8988T (cell line): ENCODE measurements around the gene DPM2.

Experiments used
- DNase-seq: peaks from one replicate; pipeline ENCODE4 v3.0.0; 2011

The DPM2 gene

DNA sequence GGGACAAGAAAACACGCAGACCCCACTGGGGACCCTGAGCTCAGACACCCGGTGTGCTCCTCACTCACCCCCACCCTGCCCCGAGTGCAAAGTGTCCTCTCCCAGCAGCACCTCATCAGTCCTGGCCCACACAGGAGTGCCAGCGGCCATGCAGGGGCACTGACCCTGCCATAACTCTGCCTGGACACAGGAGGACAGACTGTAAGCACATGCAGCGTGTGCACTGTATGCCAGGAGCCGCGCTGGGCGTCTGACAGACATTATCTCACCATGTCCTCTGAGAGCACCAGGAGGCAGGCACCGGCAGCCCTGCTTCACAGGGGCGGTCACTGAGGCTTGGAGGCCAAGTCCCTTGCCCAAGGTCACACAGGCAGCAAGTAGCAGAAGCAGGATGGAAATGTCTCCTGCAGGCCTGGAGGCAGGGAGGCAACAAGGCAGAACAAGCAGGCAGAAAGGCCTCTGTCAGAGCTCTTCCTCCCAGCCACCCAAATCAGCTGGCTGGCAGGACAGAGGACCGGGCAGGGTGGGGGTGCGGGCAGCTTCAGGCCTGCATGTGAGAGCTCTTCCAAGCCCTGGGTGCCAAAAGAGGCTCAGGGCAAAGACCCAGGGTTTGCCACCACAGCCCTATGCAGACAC, 34.7 kb upstream of the DPM2 start:
- no peak for DNase-seq

DNA sequence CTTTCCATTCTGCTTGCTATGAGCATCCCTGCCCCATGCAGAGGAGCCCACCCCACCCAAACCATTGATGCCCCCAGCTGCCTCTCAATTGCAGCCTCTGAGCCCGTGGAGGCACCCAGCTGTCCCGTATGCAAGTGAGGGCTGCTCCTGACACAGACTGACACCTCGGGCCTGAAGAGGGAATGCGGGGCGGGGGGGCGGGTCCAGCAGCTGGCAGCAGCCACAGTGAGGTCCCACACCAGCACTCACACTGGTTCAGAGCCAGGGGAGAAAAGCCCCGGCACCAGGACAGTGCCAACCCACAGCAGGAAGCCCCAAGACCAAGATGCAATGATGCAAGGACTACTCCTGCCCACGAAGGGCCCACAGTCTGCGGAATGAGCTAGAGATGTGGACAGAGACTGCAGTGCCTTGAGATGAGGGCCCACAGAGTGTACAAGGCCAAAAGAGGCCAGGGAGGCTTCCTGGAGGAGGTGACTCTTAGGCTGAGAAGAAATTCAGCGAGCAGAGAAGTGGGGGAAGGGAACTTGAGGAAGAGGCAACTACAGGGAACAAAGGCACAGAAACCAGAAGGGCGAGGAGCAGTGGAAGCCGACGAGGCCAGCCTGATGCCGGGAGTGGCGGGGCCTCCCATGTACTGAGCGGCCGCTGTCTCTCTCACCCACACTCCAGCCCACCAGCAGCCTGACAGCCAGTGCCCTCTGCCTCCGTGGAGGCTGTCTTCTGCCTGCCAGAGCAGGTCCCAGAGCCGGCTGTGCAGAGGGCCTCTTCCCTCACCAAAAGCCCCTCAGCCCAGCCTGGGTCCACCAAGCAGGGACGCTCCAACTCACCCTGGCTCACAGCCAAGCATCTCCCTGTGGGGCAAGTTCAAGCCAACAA, 33.9 kb upstream of the DPM2 start:
- no peak for DNase-seq

DNA sequence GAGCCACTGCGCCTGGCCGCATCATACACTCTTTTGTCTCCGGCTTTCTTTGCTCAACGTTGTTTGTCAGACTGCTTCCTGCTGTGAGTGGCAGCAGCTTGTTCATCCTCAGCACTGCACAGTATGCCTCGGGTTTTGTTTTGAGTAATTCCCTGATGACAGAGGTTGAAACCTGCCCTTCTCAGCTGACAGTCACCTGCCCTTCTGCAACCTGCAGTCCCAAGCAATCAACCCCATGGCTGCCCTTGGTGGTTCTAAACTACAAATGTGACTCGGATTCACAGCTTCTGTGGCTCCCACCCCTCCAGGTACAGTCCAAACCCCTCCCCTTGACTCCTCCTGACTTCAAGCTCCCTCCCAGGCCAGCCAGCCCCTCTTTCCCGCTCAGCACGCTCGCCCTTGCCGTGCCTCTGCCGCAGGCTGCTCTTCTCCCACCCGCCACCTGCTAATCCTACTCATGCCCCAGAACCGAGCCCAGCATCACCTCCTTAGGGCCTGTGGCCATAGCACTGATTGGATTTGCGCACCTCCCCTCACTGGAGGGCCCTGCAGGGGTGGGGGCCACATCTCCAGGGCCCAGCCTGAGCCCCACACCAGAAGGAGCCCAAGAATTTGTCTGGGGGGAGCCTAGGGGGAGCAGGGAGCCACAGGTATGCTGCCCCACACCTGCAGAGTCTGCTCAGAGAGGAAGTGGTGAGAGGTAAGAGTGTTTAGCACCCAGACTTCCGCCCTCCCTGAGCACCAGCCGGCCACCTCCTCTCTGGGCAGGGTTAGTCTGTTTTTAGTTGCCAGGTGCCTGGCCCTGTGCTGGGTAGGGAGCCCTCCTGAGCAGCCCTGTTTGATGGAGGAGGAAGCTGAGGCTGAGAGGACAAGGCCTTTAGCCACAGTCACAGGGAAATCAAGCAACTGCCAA, 33.0 kb upstream of the DPM2 start:
- DNase-seq: no peak

DNA sequence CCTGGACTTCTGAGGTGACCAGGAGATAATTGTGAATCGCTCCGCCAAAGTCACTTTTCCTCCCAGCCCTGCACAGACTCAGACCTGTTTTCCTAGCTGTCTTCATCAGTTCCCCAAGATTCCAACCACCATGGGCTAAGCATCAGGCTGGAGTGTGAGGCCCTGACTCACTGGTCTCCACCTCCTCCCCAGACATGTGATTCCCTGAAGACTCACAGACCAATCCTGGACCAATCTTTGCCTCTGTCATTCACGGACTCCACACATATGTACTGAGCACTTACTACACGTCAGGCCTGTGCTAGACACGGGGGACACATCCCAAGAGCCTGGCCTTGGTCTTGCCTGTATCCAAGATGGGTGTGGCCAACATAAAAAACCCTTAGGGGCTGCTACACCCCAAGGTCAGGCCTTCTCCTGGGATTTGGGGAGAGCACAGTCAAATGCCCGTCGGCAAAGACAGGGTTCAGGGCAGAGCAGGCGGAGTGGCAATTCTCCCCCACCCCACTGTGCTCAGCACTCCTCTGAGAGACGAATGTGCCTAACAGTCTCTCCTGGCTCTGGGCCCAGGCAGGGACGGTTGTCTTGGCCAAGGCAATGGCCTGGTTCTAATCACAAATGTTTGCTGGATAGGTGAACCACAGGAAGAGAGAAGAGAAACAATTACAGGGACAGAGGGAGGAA, 31.2 kb upstream of the DPM2 start:
- DNase-seq: no peak

DNA sequence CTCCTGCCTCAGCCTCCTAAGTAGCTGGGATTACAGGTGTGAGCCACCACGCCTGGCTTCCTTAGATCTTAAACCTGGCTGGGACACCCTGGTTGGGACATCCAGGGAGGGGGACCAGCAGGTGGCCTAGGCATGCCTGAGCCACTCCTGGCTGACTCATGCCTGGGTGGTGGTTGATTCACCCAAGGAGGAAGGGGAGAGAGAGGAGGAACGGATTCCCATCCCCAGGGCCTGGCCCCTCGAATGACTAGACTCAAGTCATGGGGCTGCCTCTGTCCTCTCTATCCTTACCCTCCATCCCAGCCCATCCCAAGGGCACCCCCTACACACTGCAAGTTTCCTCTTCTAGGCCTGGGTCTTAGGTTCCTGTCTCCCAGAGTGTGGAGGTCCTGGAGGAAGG, 30.4 kb upstream of the DPM2 start:
- DNase-seq: peak; percentile 92

DNA sequence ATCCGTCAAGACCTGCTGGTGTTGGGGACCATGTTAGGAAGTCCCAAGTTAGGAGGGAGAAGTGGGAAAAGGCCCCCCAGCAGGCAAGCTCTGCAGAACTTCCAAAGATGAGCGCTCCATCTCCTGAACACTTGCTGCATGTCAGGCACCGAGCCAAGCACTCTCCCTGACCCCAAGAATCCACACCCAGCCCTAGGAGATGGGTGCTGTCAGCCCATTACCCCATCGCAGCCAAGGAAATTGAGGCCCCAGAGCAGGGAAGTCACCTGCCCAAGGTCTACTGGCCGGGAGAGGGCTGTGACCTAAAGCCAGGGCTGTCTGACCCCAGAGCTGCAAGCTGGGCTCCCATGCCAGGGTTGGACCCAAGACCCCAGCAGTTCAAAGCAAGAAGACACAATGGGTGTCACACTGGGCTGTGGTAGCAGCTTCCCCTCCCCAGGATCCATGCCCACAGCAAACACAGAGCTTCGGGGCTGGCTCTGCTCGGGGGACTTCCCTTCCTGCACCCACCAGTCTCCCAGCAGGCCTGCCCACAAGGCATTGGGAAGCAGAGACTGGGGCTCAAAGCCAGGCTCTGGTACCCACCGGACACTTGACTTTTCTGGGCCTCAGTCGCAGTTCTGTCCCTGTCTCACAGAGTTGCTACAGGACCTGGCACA, 29.6 kb upstream of the DPM2 start:
- DNase-seq: no peak

GRCh38 chr9:127966416-127967150, 28.9 kb upstream of the DPM2 start:
- no peak for DNase-seq

GRCh38 chr9:127965953-127966352, 28.3 kb upstream of the DPM2 start:
- no peak for DNase-seq

- no peak for DNase-seq
These were observed 25.9 kb upstream of the DPM2 start for GRCh38 chr9:127963359-127964064.

DNA sequence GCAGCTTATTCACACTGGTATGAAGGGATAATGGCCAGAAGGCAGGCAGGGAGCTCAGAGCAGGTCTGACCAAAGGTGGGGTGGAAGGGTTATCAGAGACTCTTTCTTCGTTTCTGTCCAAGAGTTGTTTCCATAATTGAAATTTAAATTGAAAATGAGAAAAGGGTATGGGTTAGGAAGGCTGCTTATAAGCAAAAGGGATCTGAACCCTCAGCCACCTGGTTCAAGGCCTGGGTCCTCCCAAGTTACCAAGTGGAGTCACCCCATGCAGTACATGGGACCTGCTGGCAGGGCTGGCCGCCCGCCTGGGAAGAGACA, 25.3 kb upstream of the DPM2 start:
- DNase-seq: no peak

GRCh38 chr9:127962278-127962677, 24.6 kb upstream of the DPM2 start:
- no peak for DNase-seq

DNA sequence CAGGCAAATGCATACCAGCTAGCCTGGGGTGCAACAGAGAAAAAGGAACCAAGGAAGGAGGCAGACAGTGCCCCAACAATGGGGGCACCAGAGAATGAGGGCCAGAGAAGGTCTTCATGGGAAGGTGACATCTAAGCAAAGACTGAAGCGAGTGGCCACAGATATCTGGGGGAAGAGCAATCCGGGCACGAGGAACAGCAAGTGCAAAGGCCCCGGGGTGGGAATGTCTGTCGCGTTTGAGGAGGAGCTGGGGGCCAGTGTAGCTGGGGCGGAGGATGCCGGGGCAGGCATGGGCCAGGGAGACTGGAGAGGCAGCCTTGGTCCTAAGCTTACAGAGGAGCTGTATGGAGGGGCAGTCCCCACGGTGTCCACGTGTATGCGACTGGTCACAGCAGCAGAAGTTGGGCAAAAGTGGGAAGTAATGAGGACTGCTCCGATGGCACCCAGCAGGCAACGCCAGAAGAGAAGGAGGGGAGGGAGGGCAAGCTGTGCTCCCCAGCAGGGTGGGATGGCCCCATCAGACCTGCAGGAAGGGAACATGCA, 24.0 kb upstream of the DPM2 start:
- DNase-seq: no peak

DNA sequence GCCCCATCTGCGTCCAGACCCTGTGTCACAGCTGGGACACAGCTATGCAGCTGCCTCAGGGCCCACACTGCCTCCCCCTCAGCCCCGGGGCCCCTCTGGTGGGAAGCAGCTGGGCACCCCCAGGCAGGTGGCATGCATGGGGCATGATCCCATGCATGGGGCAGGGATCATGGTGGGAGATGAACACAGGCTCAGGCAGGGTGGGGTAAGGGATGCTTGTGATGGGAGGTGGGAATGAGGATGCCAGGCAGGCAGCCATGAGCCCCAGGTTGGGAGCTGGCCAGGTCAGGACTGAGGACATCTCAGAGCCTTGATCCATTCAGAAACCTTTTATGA, 23.5 kb upstream of the DPM2 start:
- DNase-seq: no peak

GRCh38 chr9:127960410-127961154, 22.9 kb upstream of the DPM2 start:
- no peak for DNase-seq

GRCh38 chr9:127959841-127960409, 22.3 kb upstream of the DPM2 start:
- DNase-seq: no peak

DNA sequence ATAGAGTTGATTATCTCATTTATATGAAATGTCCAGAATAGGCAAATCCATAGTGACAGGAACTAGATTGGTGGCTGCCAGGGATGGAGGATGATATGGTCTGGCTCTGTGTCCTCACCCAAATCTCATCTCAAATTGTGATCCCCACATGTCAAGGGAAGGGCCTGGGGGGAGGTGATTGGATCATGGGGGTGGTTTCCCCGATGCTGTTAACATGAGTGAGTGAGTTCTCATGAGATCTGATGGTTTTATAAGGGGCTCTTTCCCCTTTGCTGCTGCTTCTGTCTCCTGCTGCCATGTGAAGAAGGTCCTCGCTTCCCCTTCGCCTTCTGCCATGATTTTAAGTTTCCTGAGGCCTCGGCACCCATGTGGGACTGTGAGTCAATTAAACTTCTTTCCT, 21.7 kb upstream of the DPM2 start:
- no peak for DNase-seq

DNA sequence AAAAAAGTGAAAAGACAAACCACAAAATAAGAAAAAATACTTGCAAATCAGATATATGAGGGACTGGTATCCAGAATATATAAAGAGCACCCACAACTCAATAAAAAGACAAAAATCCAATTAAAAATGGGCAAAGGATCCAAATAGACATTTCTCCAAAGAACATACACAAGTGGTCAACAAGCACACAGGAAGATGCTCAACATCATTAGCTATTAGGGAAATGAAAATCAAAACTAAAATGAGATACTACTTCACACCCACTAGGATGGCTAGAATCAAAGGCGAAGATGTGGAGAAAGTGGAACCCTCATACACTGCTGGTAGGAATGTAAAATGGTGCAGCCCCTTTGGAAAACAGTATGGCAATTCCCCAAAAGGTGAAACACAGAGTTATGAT, 21.1 kb upstream of the DPM2 start:
- DNase-seq: no peak

DNA sequence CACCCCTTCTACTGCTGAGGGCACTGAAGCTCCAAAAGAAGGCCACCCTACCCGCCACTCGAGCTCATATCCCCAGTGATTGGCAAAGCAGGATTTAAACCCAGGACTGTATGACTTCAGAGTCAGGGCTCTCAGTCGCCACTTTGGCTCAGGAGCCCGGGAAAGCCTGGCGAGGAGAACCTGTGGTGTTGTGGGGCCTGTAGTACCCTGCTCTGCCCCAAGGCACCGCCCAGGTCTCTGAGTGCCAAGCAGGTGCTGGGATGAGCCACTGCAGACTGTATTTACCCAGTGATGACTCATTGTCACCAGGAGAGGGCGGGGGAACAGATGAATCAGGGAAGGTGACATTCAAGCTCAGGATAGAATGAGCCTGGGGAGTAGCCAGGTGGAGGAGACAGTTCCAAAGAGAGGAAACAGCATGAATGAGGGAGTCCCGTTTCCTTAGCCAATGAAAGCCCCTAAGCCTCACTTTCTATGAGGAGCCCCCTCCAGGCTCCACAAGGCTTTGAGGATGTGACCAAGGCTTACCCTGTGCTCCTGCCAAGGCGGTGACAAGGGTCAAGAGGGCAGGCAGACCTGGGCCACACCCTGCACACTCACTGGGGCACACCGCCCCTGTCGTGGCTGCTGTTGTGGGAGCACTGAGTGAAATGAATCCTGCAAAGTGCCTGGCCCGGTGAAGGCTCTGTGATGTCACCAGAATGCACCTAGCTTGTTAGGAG, 17.8 kb upstream of the DPM2 start:
- peak; percentile 98 for DNase-seq

DNA sequence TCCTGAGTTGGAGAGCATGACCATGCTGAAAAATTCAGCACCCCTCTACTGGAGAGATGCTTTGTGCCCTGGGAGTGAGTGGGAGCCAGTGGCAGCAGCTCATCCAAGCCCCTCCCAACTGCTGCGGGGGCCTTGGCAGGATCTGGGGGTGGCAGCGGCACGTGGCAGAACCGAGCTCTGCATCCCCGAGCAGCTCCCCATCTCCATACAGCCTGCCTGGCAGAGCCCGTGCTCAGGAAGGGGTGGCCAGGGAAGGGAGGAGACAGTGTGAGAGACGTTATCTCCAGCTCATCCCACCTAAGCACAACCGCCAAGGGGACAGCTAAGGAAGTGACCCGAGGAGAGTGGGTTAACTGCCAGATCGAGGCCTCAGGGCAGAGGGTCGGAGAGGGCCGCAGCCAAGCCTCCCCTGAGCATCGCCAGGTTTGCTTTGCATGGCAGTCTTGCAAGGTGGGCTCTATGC, 17.2 kb upstream of the DPM2 start:
- DNase-seq: no peak
